ENCODE results near the gene TMEM17. TPM values are rescaled to one million over a fixed set of nuclear protein-coding genes. Genes with fewer than 3 reads are reported as not detected.

The TMEM17 gene, protein sequence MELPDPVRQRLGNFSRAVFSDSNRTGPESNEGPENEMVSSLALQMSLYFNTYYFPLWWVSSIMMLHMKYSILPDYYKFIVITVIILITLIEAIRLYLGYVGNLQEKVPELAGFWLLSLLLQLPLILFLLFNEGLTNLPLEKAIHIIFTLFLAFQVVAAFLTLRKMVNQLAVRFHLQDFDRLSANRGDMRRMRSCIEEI
- total RNA-seq (1 to 10 TPM; 1.8 to 2.7 TPM), polyA plus RNA-seq (ENCODE audit: insufficient read length in 6 of 6) (1 to 10 TPM; 3.6 to 5.0 (median 4.1) TPM)
- long read RNA-seq, donor 1, transcript TMEM17-201 (4 exons, 1,797 nt): major isoform, 5 of 5 reads
- long read RNA-seq, donor 1, partial matches to known transcripts: 0 of 5 reads
- long read RNA-seq, donor 1, other reads (novel, unspliced or antisense): 0 of 5 reads
- long read RNA-seq, donor 2, partial matches to known transcripts: 0 of 1 reads
- long read RNA-seq, donor 2, other reads (novel, unspliced or antisense): 0 of 1 reads
- long read RNA-seq, donor 3, transcript TMEM17-201 (4 exons, 1,797 nt): major isoform, 5 of 5 reads
- long read RNA-seq, donor 3, partial matches to known transcripts: 0 of 5 reads
- long read RNA-seq, donor 3, other reads (novel, unspliced or antisense): 0 of 5 reads
- long read RNA-seq, donor 4, transcript TMEM17-201 (4 exons, 1,797 nt): major isoform, 5 of 5 reads
- long read RNA-seq, donor 4, partial matches to known transcripts: 0 of 5 reads
- long read RNA-seq, donor 4, other reads (novel, unspliced or antisense): 0 of 5 reads
- long read RNA-seq, donor 5, partial matches to known transcripts: 0 of 7 reads
- long read RNA-seq, donor 5, other reads (novel, unspliced or antisense): 0 of 7 reads
- long read RNA-seq, donor 6, partial matches to known transcripts: 0 of 4 reads
- long read RNA-seq, donor 6, other reads (novel, unspliced or antisense): 0 of 4 reads
- long read RNA-seq, donor 7, partial matches to known transcripts: 0 of 1 reads
- long read RNA-seq, donor 7, other reads (novel, unspliced or antisense): 0 of 1 reads
- long read RNA-seq, donor 8, partial matches to known transcripts: 0 of 6 reads
- long read RNA-seq, donor 8, other reads (novel, unspliced or antisense): 0 of 6 reads
- long read RNA-seq, donor 9: 0 reads
- long read RNA-seq, donor 10, transcript TMEM17-201 (4 exons, 1,797 nt): major isoform, 5 of 6 reads
- long read RNA-seq, donor 10, partial matches to known transcripts: 0 of 6 reads
- long read RNA-seq, donor 10, other reads (novel, unspliced or antisense): 1 of 6 reads
- long read RNA-seq, donor 11, transcript TMEM17-201 (4 exons, 1,797 nt): major isoform, 7 of 7 reads
- long read RNA-seq, donor 11, partial matches to known transcripts: 0 of 7 reads
- long read RNA-seq, donor 11, other reads (novel, unspliced or antisense): 0 of 7 reads
- long read RNA-seq, donor 12, partial matches to known transcripts: 0 of 4 reads
- long read RNA-seq, donor 12, other reads (novel, unspliced or antisense): 0 of 4 reads

DNA sequence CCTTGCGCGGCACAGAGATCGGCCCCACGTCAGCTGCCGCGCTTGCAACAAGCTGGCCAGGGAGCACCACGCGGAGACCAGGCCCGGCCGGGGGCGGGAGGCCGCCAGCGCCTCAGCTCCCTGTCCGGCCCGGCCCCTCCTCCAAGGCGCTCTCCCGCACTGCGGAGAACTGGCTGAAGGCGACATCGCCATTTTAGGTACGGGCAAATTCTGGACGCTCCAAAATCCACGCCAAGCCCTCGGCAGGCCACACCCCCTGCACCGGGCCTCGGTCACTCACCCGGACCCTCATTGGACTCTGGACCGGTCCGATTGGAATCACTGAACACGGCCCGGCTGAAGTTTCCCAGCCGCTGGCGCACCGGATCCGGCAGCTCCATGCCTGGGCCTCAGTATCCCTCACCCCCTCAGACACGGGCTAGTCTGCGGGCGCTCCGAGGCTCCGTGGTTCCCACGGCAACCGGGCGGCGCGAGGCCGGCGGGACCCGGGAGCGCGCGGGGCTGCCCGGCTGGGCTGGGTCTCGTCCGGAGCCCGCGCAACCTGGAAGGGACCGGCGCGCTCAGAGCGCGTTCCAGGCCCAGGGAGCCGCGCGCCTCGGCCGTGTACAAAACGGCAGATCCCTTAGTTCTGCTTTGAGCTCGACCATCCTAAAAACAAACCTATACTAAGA lies at the start of gene TMEM17:
TMEM17 (minus strand) TSS at position 446 of the 671 bp plus-strand sequence; CDS start at position 380, 66 bp downstream.
- H3K4me3 ChIP-seq: peak within 1 kb of the TSS; percentile 58 to 62
- H3K36me3 ChIP-seq: no peaks in the 10 kb centered on the region
- peak; percentile 91 to 95 (median 94) for DNase-seq
- peaks cover 0 to 6% of the 10 kb centered on the region in 2 donors for H3K4me1 ChIP-seq
- no peaks in the 10 kb centered on the region for H3K9me3 ChIP-seq
- ATAC-seq: peak; percentile 97
- no peaks in the 10 kb centered on the region for H3K27me3 ChIP-seq
- peak within 1 kb of the TSS; percentile 82 to 88 for H3K27ac ChIP-seq
- TF ChIP-seq, protein P1, sequence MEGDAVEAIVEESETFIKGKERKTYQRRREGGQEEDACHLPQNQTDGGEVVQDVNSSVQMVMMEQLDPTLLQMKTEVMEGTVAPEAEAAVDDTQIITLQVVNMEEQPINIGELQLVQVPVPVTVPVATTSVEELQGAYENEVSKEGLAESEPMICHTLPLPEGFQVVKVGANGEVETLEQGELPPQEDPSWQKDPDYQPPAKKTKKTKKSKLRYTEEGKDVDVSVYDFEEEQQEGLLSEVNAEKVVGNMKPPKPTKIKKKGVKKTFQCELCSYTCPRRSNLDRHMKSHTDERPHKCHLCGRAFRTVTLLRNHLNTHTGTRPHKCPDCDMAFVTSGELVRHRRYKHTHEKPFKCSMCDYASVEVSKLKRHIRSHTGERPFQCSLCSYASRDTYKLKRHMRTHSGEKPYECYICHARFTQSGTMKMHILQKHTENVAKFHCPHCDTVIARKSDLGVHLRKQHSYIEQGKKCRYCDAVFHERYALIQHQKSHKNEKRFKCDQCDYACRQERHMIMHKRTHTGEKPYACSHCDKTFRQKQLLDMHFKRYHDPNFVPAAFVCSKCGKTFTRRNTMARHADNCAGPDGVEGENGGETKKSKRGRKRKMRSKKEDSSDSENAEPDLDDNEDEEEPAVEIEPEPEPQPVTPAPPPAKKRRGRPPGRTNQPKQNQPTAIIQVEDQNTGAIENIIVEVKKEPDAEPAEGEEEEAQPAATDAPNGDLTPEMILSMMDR (IDR thresholded peaks at IDR 0.05): no peak
- intact Hi-C loops (cut with DNase I): no loop called here

DNA sequence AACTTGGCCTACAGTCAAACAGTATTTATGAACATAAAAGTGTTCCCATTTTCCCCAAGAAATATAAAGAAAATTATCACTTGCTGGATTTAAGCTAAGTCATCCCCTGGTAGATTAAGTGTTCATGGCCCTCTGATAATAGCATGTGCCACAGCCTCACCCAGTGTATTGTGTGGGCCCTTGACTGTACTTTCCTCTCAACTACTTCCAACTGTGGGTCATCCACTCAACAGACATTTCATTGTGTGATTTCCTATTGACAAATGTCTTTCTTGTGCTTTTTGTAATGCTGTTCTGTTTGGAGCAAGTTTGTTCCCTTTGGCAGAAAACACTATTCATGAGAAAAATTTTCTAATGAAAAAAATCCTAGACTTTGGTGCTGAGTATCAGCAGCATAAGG lies 48.4 kb upstream of the TMEM17 start:
- no peak overlapping the region for H3K4me3 ChIP-seq
- H3K9me3 ChIP-seq: no peaks in the 10 kb centered on the region
- intact Hi-C loops (cut with DNase I): no loop called here
- ATAC-seq (no peak), DNase-seq (no peak)
- no peaks in the 10 kb centered on the region for H3K27me3 ChIP-seq
- no peaks in the 10 kb centered on the region for H3K4me1 ChIP-seq
- H3K36me3 ChIP-seq: no peaks in the 10 kb centered on the region
- H3K27ac ChIP-seq: no peak overlapping the region
- TF ChIP-seq, protein P1 (IDR thresholded peaks at IDR 0.05): no peak

DNA sequence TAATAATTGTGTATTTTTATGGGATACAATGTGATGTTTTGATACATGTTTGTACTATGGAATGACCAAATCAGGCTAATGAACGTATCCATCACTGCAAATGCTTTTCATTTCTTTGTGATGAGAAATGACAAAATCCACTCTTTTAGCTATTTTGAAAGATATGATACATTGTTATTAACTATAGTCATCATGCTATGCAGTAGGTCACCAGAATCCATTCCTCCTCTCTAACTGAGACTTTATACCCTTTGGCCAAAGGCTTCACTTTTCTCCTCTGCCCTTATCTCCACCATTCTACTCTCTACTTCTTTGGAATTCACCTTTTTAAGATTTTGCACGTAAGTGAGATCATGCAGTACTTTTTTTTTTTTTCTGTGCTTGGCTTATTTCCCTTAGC lies 44.5 kb upstream of the TMEM17 start:
- intact Hi-C loops (cut with DNase I): no loop called here
- Histone ChIP-seq H3K4me1 (no peaks in the 10 kb centered on the region), H3K36me3 (no peaks in the 10 kb centered on the region), H3K27me3 (no peaks in the 10 kb centered on the region), H3K9me3 (no peaks in the 10 kb centered on the region), H3K27ac (no peak overlapping the region), H3K4me3 (no peak overlapping the region)
- no peak for ATAC-seq
- TF ChIP-seq, protein P1 (IDR thresholded peaks at IDR 0.05): no peak
- no peak for DNase-seq

DNA sequence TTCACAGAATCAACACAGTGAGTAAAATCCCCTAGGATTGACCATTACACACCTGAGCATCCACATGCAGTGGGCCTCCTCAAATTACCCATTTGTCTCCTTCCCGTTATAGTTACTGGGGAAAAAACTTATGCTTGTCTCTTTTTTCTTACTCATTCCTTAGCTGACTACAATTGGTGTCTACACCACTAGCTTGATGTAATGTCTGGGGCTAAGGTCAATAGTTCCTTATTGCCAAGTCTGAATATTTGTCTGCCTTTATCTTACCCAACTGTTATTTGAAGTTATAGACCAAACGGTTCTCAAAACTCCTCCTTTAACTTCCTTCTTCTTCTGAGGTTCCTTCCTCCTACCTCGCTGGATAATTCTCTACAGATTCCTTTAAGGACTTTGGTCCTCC lies 41.9 kb upstream of the TMEM17 start:
- Histone ChIP-seq H3K4me3 (no peak overlapping the region), H3K4me1 (no peaks in the 10 kb centered on the region), H3K27ac (no peak overlapping the region), H3K27me3 (no peaks in the 10 kb centered on the region), H3K9me3 (no peaks in the 10 kb centered on the region), H3K36me3 (no peaks in the 10 kb centered on the region)
- ATAC-seq (no peak), DNase-seq (no peak)
- intact Hi-C loops (cut with DNase I): no loop called here
- TF ChIP-seq, protein P1 (IDR thresholded peaks at IDR 0.05): no peak
